ENCODE measurements around the gene GPHN. TPM values are rescaled to one million over a fixed set of nuclear protein-coding genes. Genes with fewer than 3 reads are reported as not detected.

Gene GPHN
- total RNA-seq, 1 donor from 2014 or later: 12.5 TPM

DNA sequence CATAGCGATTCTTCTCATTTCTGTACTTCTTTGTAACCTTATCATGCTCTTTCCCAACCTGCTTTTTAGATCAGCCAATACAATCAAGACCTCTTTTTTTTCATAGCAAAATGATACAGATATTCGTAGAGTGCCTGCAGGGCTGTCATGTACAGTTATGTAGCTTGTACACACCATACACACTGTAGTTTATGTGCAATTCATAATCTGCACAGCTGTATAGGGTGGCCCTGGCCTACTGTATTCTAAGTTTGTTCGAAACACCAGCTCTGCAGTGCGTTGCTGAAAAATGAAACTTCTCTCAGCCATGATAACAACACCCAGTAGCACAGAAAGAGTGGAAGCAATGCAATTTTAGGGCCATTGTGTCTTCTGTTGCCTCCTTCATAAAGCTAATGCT is 717.6 kb downstream of the GPHN start:
- TF ChIP-seq POLR2AphosphoS5 (IDR thresholded peaks at IDR 0.05; ENCODE audit: insufficient read depth in 1 of 2, low read depth in 1 of 2) (no peak), POLR2A (IDR thresholded peaks at IDR 0.05) (no peak)
- TF ChIP-seq, protein P1, sequence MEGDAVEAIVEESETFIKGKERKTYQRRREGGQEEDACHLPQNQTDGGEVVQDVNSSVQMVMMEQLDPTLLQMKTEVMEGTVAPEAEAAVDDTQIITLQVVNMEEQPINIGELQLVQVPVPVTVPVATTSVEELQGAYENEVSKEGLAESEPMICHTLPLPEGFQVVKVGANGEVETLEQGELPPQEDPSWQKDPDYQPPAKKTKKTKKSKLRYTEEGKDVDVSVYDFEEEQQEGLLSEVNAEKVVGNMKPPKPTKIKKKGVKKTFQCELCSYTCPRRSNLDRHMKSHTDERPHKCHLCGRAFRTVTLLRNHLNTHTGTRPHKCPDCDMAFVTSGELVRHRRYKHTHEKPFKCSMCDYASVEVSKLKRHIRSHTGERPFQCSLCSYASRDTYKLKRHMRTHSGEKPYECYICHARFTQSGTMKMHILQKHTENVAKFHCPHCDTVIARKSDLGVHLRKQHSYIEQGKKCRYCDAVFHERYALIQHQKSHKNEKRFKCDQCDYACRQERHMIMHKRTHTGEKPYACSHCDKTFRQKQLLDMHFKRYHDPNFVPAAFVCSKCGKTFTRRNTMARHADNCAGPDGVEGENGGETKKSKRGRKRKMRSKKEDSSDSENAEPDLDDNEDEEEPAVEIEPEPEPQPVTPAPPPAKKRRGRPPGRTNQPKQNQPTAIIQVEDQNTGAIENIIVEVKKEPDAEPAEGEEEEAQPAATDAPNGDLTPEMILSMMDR (IDR thresholded peaks at IDR 0.05): no peak
- DNase-seq (ENCODE audit: extremely low spot score in 2 of 2): no peak
- Histone ChIP-seq H3K36me3 (no peaks in the 10 kb centered on the region), H3K27me3 (no peaks in the 10 kb centered on the region), H3K9me3 (no peaks in the 10 kb centered on the region), H3K4me3 (no peak overlapping the region), H3K27ac (no peak overlapping the region), H3K4me1 (no peaks in the 10 kb centered on the region)
- intact Hi-C loops (cut with DNase I): no loop called here

DNA sequence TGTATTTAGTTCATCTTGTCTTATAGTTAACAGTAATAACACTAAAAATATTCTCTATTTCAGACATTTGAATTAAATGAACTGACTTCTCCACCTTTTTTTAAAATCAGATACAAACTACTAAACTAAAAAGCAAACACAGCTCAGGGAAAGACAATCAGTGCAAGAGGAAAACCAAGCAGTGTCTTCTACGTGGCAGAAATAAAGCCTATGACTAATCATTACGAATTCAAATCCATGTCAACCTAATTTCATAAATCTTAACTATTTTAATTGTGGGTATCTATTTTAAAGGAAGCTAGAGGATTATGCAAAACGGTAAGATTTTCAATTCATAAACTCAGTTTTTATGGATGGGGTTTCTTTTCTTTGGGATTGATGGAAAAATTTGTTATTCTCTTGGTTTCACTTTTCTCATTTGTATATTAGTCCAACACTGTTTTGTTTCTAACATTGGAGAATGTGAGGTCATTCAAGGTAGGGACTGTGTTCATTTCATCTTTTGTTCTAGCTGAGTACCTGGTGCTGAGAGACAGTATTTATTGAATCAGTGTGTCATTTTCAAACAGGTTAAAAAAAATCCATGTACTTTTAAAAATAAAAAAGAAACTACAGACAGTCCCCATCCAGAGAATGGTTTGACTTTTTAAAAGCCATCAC is 720.5 kb downstream of the GPHN start:
- intact Hi-C loops (cut with DNase I): no loop called here
- no peak for DNase-seq (ENCODE audit: extremely low spot score in 2 of 2)
- Histone ChIP-seq H3K27me3 (no peaks in the 10 kb centered on the region), H3K36me3 (no peaks in the 10 kb centered on the region), H3K9me3 (no peaks in the 10 kb centered on the region), H3K4me3 (no peak overlapping the region), H3K27ac (no peak overlapping the region), H3K4me1 (no peaks in the 10 kb centered on the region)
- no peak for TF ChIP-seq POLR2AphosphoS5 (IDR thresholded peaks at IDR 0.05; ENCODE audit: insufficient read depth in 1 of 2, low read depth in 1 of 2)

Other genes with a start within 250 kb of the GPHN start
- not detected for gene CCDC196, start 21.8 kb upstream of the GPHN start, total RNA-seq